Left kidney (tissue), 2 donors: ENCODE data around the gene GRIA3. TPM values are rescaled to one million over a fixed set of nuclear protein-coding genes. Genes with fewer than 3 reads are reported as not detected.
"Not testable (repeated sequence)": the region's sequence is repeated elsewhere in the genome, so short reads cannot be mapped to it uniquely, and the experiment has no call there.

Experiments
- DNase-seq: peaks from one replicate; pipeline ENCODE4 v3.0.0-alpha.2; 2013
- polyA plus RNA-seq: library from polyadenylated mRNA; unstranded; fragments of 120-200 nt; gene quantifications from one replicate; pipeline ENCODE4 v1.2.1, GENCODE V29; 2013; ENCODE audit not compliant: insufficient read length

The GRIA3 gene
- polyA plus RNA-seq, 1 donor, result 2.6 TPM

DNA sequence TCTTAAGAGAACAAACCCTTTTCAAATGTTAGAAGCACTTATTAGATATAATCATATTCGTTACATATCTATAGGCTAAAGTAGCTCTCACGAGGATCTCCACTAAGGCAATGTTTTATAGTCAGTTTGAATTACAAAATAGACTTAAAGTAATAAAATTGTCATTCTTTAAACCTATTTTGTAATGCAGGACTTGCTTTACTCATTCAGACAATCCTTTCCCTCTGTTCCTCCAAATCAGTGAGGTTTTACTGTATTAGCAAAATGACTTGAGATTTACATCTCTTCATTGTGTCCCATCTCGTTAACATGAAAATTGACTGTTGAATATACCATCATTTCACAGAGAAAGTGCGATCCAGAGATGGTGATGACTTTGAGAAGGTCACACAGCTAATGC lies 284.4 kb downstream of the GRIA3 start:
- DNase-seq, result no peak

- no peak for DNase-seq
Measured at GRCh38 chrX:123475068-123475724, 291.1 kb downstream of the GRIA3 start.

GRCh38 chrX:123476611-123477219 lies 292.6 kb downstream of the GRIA3 start:
- DNase-seq, result no peak

- DNase-seq, result no peak
Measured at GRCh38 chrX:123477673-123478072, 293.6 kb downstream of the GRIA3 start.

DNA sequence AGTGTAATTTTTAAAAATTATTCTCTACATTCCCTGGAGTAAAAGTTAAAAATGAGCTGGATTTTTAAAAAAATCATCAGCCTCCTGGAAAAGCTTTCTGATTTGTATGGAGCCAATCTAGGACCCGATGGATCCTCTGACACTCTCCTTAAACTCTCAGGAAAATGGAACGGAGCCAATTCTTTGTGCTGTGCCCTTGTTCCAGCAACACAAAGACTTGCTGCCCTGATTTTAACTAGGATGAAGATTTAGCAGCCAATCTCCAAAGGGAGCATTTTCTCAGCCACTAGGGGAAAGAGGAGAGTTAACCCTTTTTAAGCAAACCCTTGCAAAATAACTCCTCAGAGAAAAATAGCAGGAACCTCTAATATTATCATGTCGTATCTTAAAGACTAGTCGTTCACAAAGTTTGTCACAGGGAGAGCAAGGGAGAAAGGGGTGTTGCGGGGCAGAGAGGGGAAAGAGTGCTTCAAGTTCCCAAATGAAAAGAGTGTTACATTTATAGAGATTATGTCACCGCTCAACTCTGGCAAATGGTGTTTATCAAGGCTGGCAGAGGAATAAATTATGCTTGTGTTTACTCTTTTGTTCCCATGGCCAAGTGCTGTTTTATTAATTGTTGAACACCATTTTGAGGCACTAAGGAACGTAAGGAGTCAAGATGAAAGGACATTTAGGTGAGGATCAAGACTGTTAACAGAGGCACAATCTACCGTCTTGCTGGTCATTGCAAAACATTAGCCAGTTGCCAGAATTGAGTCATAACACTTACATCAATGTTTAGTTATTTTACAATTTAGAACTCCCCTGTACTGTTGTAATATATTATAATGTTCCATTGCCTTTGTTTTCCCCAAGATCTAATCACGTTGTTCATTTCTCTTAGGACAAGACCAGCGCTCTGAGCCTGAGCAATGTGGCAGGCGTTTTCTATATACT lies 298.1 kb downstream of the GRIA3 start:
- no peak for DNase-seq

DNA sequence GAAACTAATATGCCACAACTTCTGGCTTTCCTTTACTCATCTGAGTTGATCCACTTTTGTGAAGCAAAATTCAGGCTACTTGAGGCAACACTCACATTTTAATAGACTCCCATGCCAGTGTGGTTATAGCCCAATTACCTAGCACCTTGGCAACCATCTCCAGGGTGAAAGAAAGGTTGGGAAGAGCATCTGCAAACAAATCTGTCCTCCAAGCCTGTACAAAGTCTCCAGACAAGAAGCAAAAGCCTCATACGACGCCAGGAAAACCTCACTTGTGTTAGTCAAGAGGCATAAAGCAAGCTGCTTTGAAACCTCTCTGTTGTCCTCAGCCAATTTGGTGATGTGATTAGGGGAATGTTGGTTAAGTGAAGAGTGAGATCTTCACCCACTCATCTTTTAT lies 302.2 kb downstream of the GRIA3 start:
- DNase-seq, result no peak

DNA sequence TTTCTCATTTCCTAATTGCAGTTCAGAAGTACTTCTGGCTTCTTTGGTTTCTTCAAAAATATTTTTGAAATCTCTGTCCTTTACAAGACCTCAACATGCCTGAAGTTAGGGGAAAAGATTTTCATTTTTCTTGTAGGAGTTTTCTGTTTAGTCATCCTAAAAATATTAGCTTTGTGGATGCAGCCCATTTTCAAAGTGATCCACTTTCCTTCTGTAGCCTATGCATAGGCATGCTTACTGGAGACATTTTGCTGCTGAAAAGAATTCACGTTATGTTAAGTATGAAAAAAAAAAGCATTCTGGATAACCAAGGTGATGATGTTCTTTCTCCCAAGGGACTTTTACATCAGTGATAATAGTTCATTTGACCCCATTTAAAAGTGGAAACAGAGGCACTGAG lies 303.2 kb downstream of the GRIA3 start:
- DNase-seq, result no peak

DNA sequence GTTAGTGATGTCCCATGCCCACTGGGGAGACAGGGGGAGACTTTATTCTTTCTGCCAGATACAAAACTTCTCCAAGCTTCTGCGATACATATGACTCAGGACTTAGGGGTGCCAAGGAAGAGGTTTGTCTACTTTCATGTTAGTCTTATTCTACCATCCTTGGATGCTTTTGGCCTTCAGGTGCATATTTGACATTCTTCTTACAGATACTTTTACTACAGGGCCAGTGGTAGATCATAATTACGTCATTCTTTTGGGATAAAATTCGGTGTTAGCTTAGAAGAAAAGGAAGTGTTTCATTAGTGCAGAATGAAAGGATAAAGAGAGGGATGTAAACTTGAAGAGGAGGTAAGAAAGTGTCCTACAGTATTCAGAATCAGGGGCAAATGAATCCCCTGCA lies 303.6 kb downstream of the GRIA3 start:
- no peak for DNase-seq

DNA sequence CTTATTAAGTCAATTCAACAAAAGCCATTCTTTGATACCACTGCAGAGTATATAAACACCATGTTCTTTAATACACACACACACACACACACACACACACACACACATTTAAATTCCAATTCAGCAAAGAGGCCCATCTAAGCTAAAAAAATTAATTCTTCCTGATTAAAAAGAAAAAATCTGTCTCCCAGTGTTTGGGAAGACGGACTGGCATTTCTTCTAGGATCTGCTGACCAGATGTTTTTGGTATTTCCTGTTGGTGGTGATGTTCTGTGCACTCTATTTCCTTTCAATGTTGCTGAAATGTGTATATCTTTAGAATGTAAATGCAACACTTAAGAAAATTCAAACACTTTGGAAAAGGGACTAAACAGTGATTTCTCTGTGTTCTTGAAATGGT lies 304.9 kb downstream of the GRIA3 start:
- no peak for DNase-seq

DNA sequence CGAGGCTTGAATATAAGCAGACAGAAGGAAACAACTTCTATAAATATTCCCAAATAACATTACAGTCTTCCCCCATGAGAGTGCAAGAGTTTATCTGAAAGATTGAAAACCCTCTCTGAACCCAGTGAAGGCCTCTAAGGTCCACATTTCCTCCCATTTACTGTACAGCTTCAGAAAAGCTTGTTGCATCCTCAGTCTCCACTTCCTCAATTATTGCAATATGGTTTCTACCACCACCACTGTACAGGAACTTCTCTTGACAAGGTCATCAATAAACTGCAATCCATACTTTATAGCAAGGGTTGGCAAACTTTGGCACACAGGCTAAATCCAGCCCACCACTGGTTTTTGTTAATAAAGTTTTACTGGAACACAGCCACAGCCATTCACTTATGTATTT lies 309.8 kb downstream of the GRIA3 start:
- DNase-seq, result no peak

- DNase-seq, result no peak
Measured at GRCh38 chrX:123499787-123500186, 315.7 kb downstream of the GRIA3 start.

- no peak for DNase-seq
Measured at GRCh38 chrX:123504047-123504446, 320.0 kb downstream of the GRIA3 start.

- DNase-seq, result no peak
Measured at GRCh38 chrX:123504630-123505270, 320.7 kb downstream of the GRIA3 start.

DNA sequence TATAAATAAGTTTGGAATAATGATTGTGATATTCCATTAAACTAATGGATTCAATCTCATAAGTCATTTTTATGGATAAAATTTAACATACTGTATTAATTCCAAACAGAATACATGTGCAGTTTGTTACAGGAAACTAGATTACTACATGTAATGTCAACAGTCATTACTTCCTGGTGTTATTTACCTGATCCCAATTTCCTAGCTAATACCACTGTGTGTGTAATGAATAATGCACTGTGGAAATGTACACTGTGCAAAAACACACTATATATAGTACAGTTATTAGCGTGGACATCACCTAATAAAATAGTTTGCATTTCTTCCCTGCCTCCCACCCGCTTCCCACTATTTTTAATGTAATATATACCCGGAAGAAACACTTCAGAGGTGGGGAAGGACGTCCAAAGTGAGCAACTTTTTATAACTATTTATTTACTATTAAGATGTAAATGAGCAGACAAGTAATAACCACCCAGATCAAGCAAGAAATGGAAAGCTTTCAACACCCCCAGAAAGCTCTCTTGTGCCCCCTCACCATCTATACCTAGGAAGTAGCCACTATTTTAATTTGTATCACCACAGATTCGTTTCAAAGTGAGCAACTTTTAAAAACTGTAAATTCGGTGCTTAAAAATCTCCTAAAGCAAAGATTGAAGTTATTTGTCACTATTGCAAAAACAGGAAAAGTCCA lies 329.7 kb downstream of the GRIA3 start:
- no peak for DNase-seq

- not testable (repeated sequence) for DNase-seq
Measured at GRCh38 chrX:123514279-123514640, 330.2 kb downstream of the GRIA3 start.

GRCh38 chrX:123518791-123519190 lies 334.7 kb downstream of the GRIA3 start:
- no peak for DNase-seq

DNA sequence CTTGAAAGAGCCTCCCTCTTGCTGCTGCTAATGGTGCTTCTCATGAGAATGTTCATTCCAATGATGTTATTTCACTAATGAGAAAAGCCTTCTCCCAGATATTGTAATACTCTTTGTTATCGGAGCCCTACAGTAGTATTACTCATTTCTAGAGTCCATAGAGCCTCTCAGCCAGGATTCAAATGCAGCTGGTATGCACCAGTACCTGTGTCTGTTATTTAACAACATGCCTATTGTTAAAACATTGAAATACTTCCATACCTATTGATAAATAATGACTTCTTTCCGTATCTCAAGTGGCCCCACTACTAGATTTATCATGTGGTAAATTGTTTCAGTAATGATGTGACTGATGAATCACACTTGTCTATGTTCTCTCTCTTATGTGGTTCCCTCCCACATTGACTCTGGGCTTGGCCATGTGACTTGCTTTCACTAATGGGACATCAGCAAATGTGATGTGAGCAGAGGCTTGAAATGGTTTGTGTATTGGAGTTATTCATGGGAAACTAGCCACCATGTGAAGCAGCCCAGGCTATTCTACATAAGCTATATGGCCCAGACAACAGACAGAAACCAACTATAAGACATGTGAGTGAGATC lies 341.1 kb downstream of the GRIA3 start:
- no peak for DNase-seq

GRCh38 chrX:123530726-123531125 lies 346.6 kb downstream of the GRIA3 start:
- DNase-seq, result not testable (repeated sequence)
